Right forelimb (tissue), 1 donor: Measurements from ENCODE around the gene BOLA3.
"Not testable (repeated sequence)": the region's sequence is repeated elsewhere in the genome, so short reads cannot be mapped to it uniquely, and the experiment has no call there.

Experiments
- DNase-seq: peaks from one replicate; pipeline ENCODE4 v3.0.0-alpha.2; 2018

Gene BOLA3

GRCh38 chr2:74147727-74148456 is at the start of gene BOLA3:
TSS of gene BOLA3 (minus strand) at chr2:74147912. CDS start at chr2:74147874, 38 bp downstream.
- peak; percentile 91 for DNase-seq

- no peak for DNase-seq
Measured at GRCh38 chr2:74197049-74197448, 49.3 kb upstream of the BOLA3 start.

GRCh38 chr2:74194799-74195198 is 47.1 kb upstream of the BOLA3 start:
- no peak for DNase-seq

- no peak for DNase-seq
Measured at GRCh38 chr2:74191596-74192380, 44.1 kb upstream of the BOLA3 start.

GRCh38 chr2:74188696-74189095 is 41.0 kb upstream of the BOLA3 start:
- DNase-seq: no peak

- DNase-seq: no peak
Measured at GRCh38 chr2:74188018-74188601, 40.4 kb upstream of the BOLA3 start.

GRCh38 chr2:74186706-74187105 is 39.0 kb upstream of the BOLA3 start:
- not testable (repeated sequence) for DNase-seq

GRCh38 chr2:74186038-74186437 is 38.3 kb upstream of the BOLA3 start:
- no peak for DNase-seq

- DNase-seq: no peak
Measured at GRCh38 chr2:74183878-74184277, 36.2 kb upstream of the BOLA3 start.

GRCh38 chr2:74181739-74182138 is 34.0 kb upstream of the BOLA3 start:
- no peak for DNase-seq

GRCh38 chr2:74179063-74179865 is 31.6 kb upstream of the BOLA3 start:
- no peak for DNase-seq

- peak; percentile 99 for DNase-seq
Measured at GRCh38 chr2:74178211-74179062, 30.7 kb upstream of the BOLA3 start, which contains the start of gene MOB1A. TSS of gene MOB1A (minus strand) at chr2:74178879. CDS start at chr2:74178674, 205 bp downstream.

- no peak for DNase-seq
Measured at GRCh38 chr2:74177696-74178095, 30.0 kb upstream of the BOLA3 start.

- no peak for DNase-seq
Measured at GRCh38 chr2:74174909-74175308, 27.2 kb upstream of the BOLA3 start.

GRCh38 chr2:74168739-74169138 is 21.0 kb upstream of the BOLA3 start:
- no peak for DNase-seq

- no peak for DNase-seq
Measured at GRCh38 chr2:74164761-74165160, 17.0 kb upstream of the BOLA3 start.

- no peak for DNase-seq
Measured at GRCh38 chr2:74162951-74163350, 15.2 kb upstream of the BOLA3 start.

- no peak for DNase-seq
Measured at GRCh38 chr2:74155830-74156229, 8.1 kb upstream of the BOLA3 start.

GRCh38 chr2:74152954-74153353 is 5.2 kb upstream of the BOLA3 start:
- DNase-seq: no peak

GRCh38 chr2:74149570-74150319 is 2.0 kb upstream of the BOLA3 start:
- no peak for DNase-seq

GRCh38 chr2:74149247-74149525 is 1.5 kb upstream of the BOLA3 start:
- DNase-seq: no peak
